ENCODE measurements around the gene ERH. TPM values are rescaled to one million over a fixed set of nuclear protein-coding genes. Genes with fewer than 3 reads are reported as not detected.

ERH gene
- total and polyA plus RNA-seq, 2 donors (not counting 3 experiments of a cell fraction or from before 2014, with no cell fraction given): 157 to 263 TPM

GRCh38 chr14:69366761-69367160, 31.3 kb downstream of the ERH start:
- H3K27me3 ChIP-seq (ENCODE audit: control insufficient read depth in 2 of 2, insufficient read depth in 2 of 2, low read length in 2 of 2): peaks cover 0 to 2% of the 10 kb centered on the region in 2 experiments
- H3K79me2 ChIP-seq (ENCODE audit: control insufficient read depth, insufficient read depth, low read length): no peaks in the 10 kb centered on the region
- no peak overlapping the region for H2AFZ ChIP-seq (ENCODE audit: low read depth, low read length)
- no TSS peak for BruUV-seq (replicated peaks)
- no peak for TF ChIP-seq JUN (IDR thresholded peaks at IDR 0.05; ENCODE audit: borderline replicate concordance, insufficient read depth, insufficient read length, low read depth)
- no peak overlapping the region for H3K4me3 ChIP-seq (replicated peaks in 1 of 3; ENCODE audit: insufficient read depth in 1 of 3, low read depth in 1 of 3, low read length in 3 of 3)
- no peak overlapping the region for H3K9ac ChIP-seq (replicated peaks; ENCODE audit: extremely low read depth, insufficient read depth, low read length)
- dilution Hi-C loops (cut with MboI; ENCODE audit: extremely low pct_ligation_motif_present, low sequenced_read_pairs): no loop called here
- H3K4me2 ChIP-seq (ENCODE audit: insufficient read depth, low read length): no peak overlapping the region
- no peaks in the 10 kb centered on the region for H4K20me1 ChIP-seq (replicated peaks; ENCODE audit: control insufficient read depth, extremely low read depth, insufficient read depth, low read length)
- H3K4me1 ChIP-seq (ENCODE audit: control insufficient read depth, extremely low read depth, insufficient read depth, low read length): no peaks in the 10 kb centered on the region
- ChIA-PET POLR2A (no interaction called here), CTCF (interaction anchor here (0.9 to 2.5 kb wide), 3 partner anchors 20 to 237 kb away, joined by 3 to 6 read pairs (median 3); no protein-coding TSS in a partner anchor)
- no peaks in the 10 kb centered on the region for H3K36me3 ChIP-seq (ENCODE audit: control insufficient read depth in 2 of 2, extremely low read depth in 1 of 2, insufficient read depth in 2 of 2, low read length in 2 of 2)
- intact Hi-C loops (cut with micrococcal nuclease): no loop called here
- H3K27ac ChIP-seq (ENCODE audit: insufficient read depth, low read depth, low read length): no peak overlapping the region
- no peak for DNase-seq (ENCODE audit: low read depth, low spot score)
- H3K9me3 ChIP-seq (replicated peaks; ENCODE audit: control insufficient read depth, insufficient read depth, low read length): no peaks in the 10 kb centered on the region
- no peaks in the 10 kb centered on the region for H3K9me1 ChIP-seq (replicated peaks; ENCODE audit: control insufficient read depth, extremely low read depth, insufficient read depth, low read length)
- no peak for FAIRE-seq

GRCh38 chr14:69366069-69366468, 32.0 kb downstream of the ERH start:
- CTCF ChIA-PET: interaction anchor here (0.9 to 2.5 kb wide), 4 partner anchors 19 to 237 kb away, joined by 3 to 6 read pairs (median 4); no protein-coding TSS in a partner anchor
- intact Hi-C loops (cut with micrococcal nuclease) (no loop called here), dilution Hi-C loops (cut with MboI; ENCODE audit: extremely low pct_ligation_motif_present, low sequenced_read_pairs) (no loop called here)
- TF ChIP-seq EZH2 (IDR thresholded peaks at IDR 0.05; ENCODE audit: borderline replicate concordance, low read depth, low read length, severe bottlenecking) (no peak), JUN (IDR thresholded peaks at IDR 0.05; ENCODE audit: borderline replicate concordance, insufficient read depth, insufficient read length, low read depth) (no peak), MYC (IDR thresholded peaks at IDR 0.05; ENCODE audit: low read depth, low read length) (no peak), FOS (IDR thresholded peaks at IDR 0.05; ENCODE audit: borderline replicate concordance, insufficient read depth, low read length) (no peak)
- TF ChIP-seq, protein P1, sequence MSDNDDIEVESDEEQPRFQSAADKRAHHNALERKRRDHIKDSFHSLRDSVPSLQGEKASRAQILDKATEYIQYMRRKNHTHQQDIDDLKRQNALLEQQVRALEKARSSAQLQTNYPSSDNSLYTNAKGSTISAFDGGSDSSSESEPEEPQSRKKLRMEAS (IDR thresholded peaks at IDR 0.05; ENCODE audit: insufficient read depth, insufficient read length): no peak
- H3K27ac ChIP-seq (ENCODE audit: insufficient read depth, low read depth, low read length): no peak overlapping the region
- H4K20me1 ChIP-seq (replicated peaks; ENCODE audit: control insufficient read depth, extremely low read depth, insufficient read depth, low read length): no peaks in the 10 kb centered on the region
- no peak for DNase-seq (ENCODE audit: low read depth, low spot score)
- H3K9me3 ChIP-seq (replicated peaks; ENCODE audit: control insufficient read depth, insufficient read depth, low read length): no peaks in the 10 kb centered on the region
- peaks cover 0 to 2% of the 10 kb centered on the region in 2 experiments for H3K27me3 ChIP-seq (ENCODE audit: control insufficient read depth in 2 of 2, insufficient read depth in 2 of 2, low read length in 2 of 2)
- H3K9ac ChIP-seq (replicated peaks; ENCODE audit: extremely low read depth, insufficient read depth, low read length): no peak overlapping the region
- no peak overlapping the region for H2AFZ ChIP-seq (ENCODE audit: low read depth, low read length)
- no peak for FAIRE-seq
- POLR2A ChIA-PET: no interaction called here
- no TSS peak for BruUV-seq (replicated peaks)
- H3K79me2 ChIP-seq (ENCODE audit: control insufficient read depth, insufficient read depth, low read length): no peaks in the 10 kb centered on the region
- no peaks in the 10 kb centered on the region for H3K36me3 ChIP-seq (ENCODE audit: control insufficient read depth in 2 of 2, extremely low read depth in 1 of 2, insufficient read depth in 2 of 2, low read length in 2 of 2)
- H3K4me2 ChIP-seq (ENCODE audit: insufficient read depth, low read length): no peak overlapping the region
- H3K9me1 ChIP-seq (replicated peaks; ENCODE audit: control insufficient read depth, extremely low read depth, insufficient read depth, low read length): no peaks in the 10 kb centered on the region
- no peaks in the 10 kb centered on the region for H3K4me1 ChIP-seq (ENCODE audit: control insufficient read depth, extremely low read depth, insufficient read depth, low read length)
- H3K4me3 ChIP-seq (replicated peaks in 1 of 3; ENCODE audit: insufficient read depth in 1 of 3, low read depth in 1 of 3, low read length in 3 of 3): no peak overlapping the region
